Astrocyte (in vitro differentiated cells and primary cell): ENCODE measurements around the gene OSTF1. TPM values are rescaled to one million over a fixed set of nuclear protein-coding genes. Genes with fewer than 3 reads are reported as not detected.

Experiments
- DNase-seq: peaks from one replicate; pipeline ENCODE4 v3.0.0-alpha.2; 2010; ENCODE audit warnings: low read depth
- FAIRE-seq: peaks from 2 replicates; lab custom pipeline; 2011; peaks lifted over from hg19 to GRCh38; lab: Jason Lieb, UNC
- H2AFZ ChIP-seq: 2 replicates; pipeline ENCODE4 v1.6.0; 2012; ENCODE audit warnings: low read depth, low read length, inconsistent platforms
- H3K27ac ChIP-seq: 2 replicates; pipeline ENCODE4 v1.5.1; 2011; ENCODE audit warnings: low read depth, low read length, inconsistent platforms
- H3K27me3 ChIP-seq: 2 replicates; pipeline ENCODE4 v1.6.0; 2011; ENCODE audit warnings: low read length, inconsistent platforms; ENCODE audit not compliant: insufficient read depth
- H3K36me3 ChIP-seq: 2 replicates; pipeline ENCODE4 v1.5.1; 2011; ENCODE audit warnings: low read length, inconsistent platforms; ENCODE audit not compliant: insufficient read depth
- H3K4me1 ChIP-seq: 2 replicates; pipeline ENCODE4 v1.5.1; 2011; ENCODE audit warnings: low read length, inconsistent platforms; ENCODE audit not compliant: insufficient read depth
- H3K4me2 ChIP-seq: 2 replicates; pipeline ENCODE4 v1.6.0; 2012; ENCODE audit warnings: low read length, inconsistent platforms
- H3K4me3 ChIP-seq: 2 replicates; pipeline ENCODE4 v1.5.1; 2011; ENCODE audit warnings: low read depth, mild to moderate bottlenecking, low read length, inconsistent platforms; ENCODE audit not compliant: insufficient read depth
- H3K79me2 ChIP-seq: 2 replicates; pipeline ENCODE4 v1.6.0; 2012; ENCODE audit warnings: mild to moderate bottlenecking, low read length, inconsistent platforms; ENCODE audit not compliant: insufficient read depth
- H3K9ac ChIP-seq: 2 replicates; pipeline ENCODE4 v1.6.0; 2012; ENCODE audit warnings: mild to moderate bottlenecking, low read length, inconsistent platforms
- H3K9me3 ChIP-seq: 2 replicates; pipeline ENCODE4 v1.5.1; 2012; ENCODE audit warnings: low read depth, mild to moderate bottlenecking, low read length, inconsistent platforms; ENCODE audit not compliant: insufficient read depth
- H4K20me1 ChIP-seq: 2 replicates; pipeline ENCODE4 v1.6.0; 2012; ENCODE audit warnings: low read length, inconsistent platforms; ENCODE audit not compliant: insufficient read depth
- H3K27ac Mint-ChIP-seq: one replicate; pipeline ENCODE4 v1.8.0; 2021; ENCODE audit warnings: mild to moderate bottlenecking, mixed read lengths; ENCODE audit not compliant: unreplicated experiment
- H3K27me3 Mint-ChIP-seq: one replicate; pipeline ENCODE4 v1.8.0; 2021; ENCODE audit warnings: low read depth, mixed read lengths; ENCODE audit not compliant: unreplicated experiment
- H3K36me3 Mint-ChIP-seq: one replicate; pipeline ENCODE4 v1.8.0; 2021; ENCODE audit warnings: low read depth, mixed read lengths; ENCODE audit not compliant: unreplicated experiment
- H3K4me1 Mint-ChIP-seq: one replicate; pipeline ENCODE4 v1.8.0; 2021; ENCODE audit warnings: low read depth, mixed read lengths; ENCODE audit not compliant: unreplicated experiment
- H3K4me3 Mint-ChIP-seq: one replicate; pipeline ENCODE4 v1.8.0; 2021; ENCODE audit warnings: mild to moderate bottlenecking, moderate library complexity, mixed read lengths; ENCODE audit not compliant: unreplicated experiment
- H3K9me3 Mint-ChIP-seq: one replicate; pipeline ENCODE4 v1.8.0; 2021; ENCODE audit warnings: mild to moderate bottlenecking, mixed read lengths; ENCODE audit not compliant: unreplicated experiment
- CTCF ChIP-seq: IDR thresholded peaks from 2 replicates; pipeline ENCODE4 v1.5.1; 2011; ENCODE audit warnings: low read depth, mild to moderate bottlenecking, inconsistent platforms, low read length, moderate library complexity; ENCODE audit not compliant: insufficient read depth
- EZH2 ChIP-seq: IDR thresholded peaks from 2 replicates; pipeline ENCODE4 v1.6.1; 2012; ENCODE audit warnings: mild to moderate bottlenecking, low read length, inconsistent platforms; ENCODE audit not compliant: insufficient read depth
- total RNA-seq: library from RNA; stranded (reverse); gene quantifications from 2 replicates; pipeline ENCODE4 v1.2.1, GENCODE V29; 2021

OSTF1 gene
- total RNA-seq, 1 donor from 2014 or later = 43.0 TPM

- no peak for DNase-seq
- Histone ChIP-seq H3K27ac (no peak overlapping the region), H3K4me3 (no peak overlapping the region), H3K9ac (no peak overlapping the region), H3K9me3 (no peaks in the 10 kb centered on the region), H3K36me3 (no peaks in the 10 kb centered on the region), H3K4me2 (no peak overlapping the region), H3K79me2 (peaks cover 58% of the 10 kb centered on the region), H4K20me1 (peaks cover 11% of the 10 kb centered on the region), H3K27me3 (no peaks in the 10 kb centered on the region), H2AFZ (no peak overlapping the region), H3K4me1 (no peaks in the 10 kb centered on the region)
- Mint-ChIP-seq H3K27me3 (no peaks in the 10 kb centered on the region), H3K36me3 (no peaks in the 10 kb centered on the region), H3K9me3 (no peaks in the 10 kb centered on the region), H3K27ac (no peak overlapping the region), H3K4me3 (no peak overlapping the region), H3K4me1 (peaks cover 14% of the 10 kb centered on the region)
- no peak for TF ChIP-seq CTCF
- FAIRE-seq = no peak
Measured at GRCh38 chr9:75109210-75109839, 21.0 kb downstream of the OSTF1 start.

GRCh38 chr9:75111019-75111622 lies 22.8 kb downstream of the OSTF1 start:
- no peaks in the 10 kb centered on the region for H3K4me1 ChIP-seq
- H3K4me1 Mint-ChIP-seq = peaks cover 10% of the 10 kb centered on the region
- DNase-seq (no peak), FAIRE-seq (no peak)
- no peaks in the 10 kb centered on the region for H3K27me3 ChIP-seq
- no peaks in the 10 kb centered on the region for H3K36me3 Mint-ChIP-seq
- H3K27ac Mint-ChIP-seq = no peak overlapping the region
- H3K9ac ChIP-seq = no peak overlapping the region
- H3K9me3 ChIP-seq = no peaks in the 10 kb centered on the region
- H3K27ac ChIP-seq = no peak overlapping the region
- H3K36me3 ChIP-seq = no peaks in the 10 kb centered on the region
- H2AFZ ChIP-seq = no peak overlapping the region
- H3K9me3 Mint-ChIP-seq = no peaks in the 10 kb centered on the region
- no peak overlapping the region for H3K4me2 ChIP-seq
- peaks cover 11% of the 10 kb centered on the region for H4K20me1 ChIP-seq
- H3K4me3 Mint-ChIP-seq = no peak overlapping the region
- peaks cover 55% of the 10 kb centered on the region for H3K79me2 ChIP-seq
- no peak for TF ChIP-seq EZH2
- TF ChIP-seq CTCF = no peak
- H3K4me3 ChIP-seq = no peak overlapping the region
- no peaks in the 10 kb centered on the region for H3K27me3 Mint-ChIP-seq

GRCh38 chr9:75112789-75113188 lies 24.5 kb downstream of the OSTF1 start:
- Mint-ChIP-seq H3K4me3 (no peak overlapping the region), H3K27ac (no peak overlapping the region), H3K27me3 (no peaks in the 10 kb centered on the region), H3K36me3 (no peaks in the 10 kb centered on the region), H3K4me1 (peaks cover 10% of the 10 kb centered on the region), H3K9me3 (no peaks in the 10 kb centered on the region)
- Histone ChIP-seq H3K9ac (no peak overlapping the region), H3K27ac (no peak overlapping the region), H4K20me1 (peaks cover 15% of the 10 kb centered on the region), H3K4me2 (no peak overlapping the region), H3K27me3 (no peaks in the 10 kb centered on the region), H3K9me3 (no peaks in the 10 kb centered on the region), H3K36me3 (no peaks in the 10 kb centered on the region), H3K4me3 (no peak overlapping the region), H2AFZ (no peak overlapping the region), H3K4me1 (no peaks in the 10 kb centered on the region), H3K79me2 (peaks cover 54% of the 10 kb centered on the region)
- no peak for FAIRE-seq
- no peak for DNase-seq
- TF ChIP-seq CTCF (no peak), EZH2 (no peak)
